OCI-LY3 (cell line): ENCODE measurements around the gene WFDC12.
A peak's percentile ranks its signal among the peaks of the same experiment; 100 is the strongest.

Experiments used
- EZH2phosphoT487 ChIP-seq: fragments of 200-600 bp; shearing (Covaris generic); IDR thresholded peaks from 2 replicates; pipeline ENCODE4 v1.6.1; 2018; ENCODE audit warnings: antibody characterized with exemption, mixed run types, low read depth
- TF ChIP-seq, protein P1 (sequence below): fragments of 200-600, 300-600 bp; sonication (generic); IDR thresholded peaks from 2 replicates; pipeline ENCODE4 v1.5.1; 2014; ENCODE audit warnings: antibody characterized with exemption, low read length, low read depth

DNA sequence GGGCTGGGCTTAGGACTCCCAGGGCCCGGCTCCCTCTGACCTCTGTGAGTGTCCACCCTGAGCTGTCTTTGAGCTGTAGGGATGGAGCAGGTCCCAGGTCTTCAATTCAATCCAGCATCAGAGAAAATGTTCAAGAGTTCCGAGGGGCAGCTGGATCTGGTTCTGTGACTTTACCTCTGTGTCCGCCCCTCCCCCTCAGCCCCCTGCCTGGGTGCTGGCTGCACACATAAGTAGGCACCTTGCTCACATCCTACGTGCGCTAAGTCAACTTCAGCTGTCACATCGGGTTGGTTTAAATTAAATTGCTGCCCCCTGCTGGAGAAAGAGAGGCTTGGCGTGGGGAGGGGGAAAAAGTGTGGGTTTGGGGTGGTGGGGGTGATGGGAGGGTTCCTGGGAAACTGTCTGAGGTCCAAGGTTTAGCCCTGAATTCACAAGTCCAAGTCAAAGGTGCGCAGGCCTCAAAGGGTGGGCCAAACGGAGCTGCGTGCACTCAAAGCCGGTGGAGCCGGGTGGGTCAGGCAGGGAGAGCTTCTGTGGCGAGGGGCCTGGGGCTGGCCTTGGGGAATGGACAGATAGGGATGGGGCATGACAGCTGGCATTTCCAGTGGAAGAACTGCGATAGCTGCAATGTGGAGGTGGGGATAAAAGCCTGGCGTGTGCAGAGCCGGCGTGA is 12.3 kb downstream of the WFDC12 start:
- TF ChIP-seq, protein P1, sequence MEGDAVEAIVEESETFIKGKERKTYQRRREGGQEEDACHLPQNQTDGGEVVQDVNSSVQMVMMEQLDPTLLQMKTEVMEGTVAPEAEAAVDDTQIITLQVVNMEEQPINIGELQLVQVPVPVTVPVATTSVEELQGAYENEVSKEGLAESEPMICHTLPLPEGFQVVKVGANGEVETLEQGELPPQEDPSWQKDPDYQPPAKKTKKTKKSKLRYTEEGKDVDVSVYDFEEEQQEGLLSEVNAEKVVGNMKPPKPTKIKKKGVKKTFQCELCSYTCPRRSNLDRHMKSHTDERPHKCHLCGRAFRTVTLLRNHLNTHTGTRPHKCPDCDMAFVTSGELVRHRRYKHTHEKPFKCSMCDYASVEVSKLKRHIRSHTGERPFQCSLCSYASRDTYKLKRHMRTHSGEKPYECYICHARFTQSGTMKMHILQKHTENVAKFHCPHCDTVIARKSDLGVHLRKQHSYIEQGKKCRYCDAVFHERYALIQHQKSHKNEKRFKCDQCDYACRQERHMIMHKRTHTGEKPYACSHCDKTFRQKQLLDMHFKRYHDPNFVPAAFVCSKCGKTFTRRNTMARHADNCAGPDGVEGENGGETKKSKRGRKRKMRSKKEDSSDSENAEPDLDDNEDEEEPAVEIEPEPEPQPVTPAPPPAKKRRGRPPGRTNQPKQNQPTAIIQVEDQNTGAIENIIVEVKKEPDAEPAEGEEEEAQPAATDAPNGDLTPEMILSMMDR = peak; percentile 95
- TF ChIP-seq EZH2phosphoT487 = no peak
